ENCODE results near the gene SGIP1. TPM values are rescaled to one million over a fixed set of nuclear protein-coding genes. Genes with fewer than 3 reads are reported as not detected.

Gene SGIP1
- total RNA-seq, 1 donor from 2014 or later: not detected

GRCh38 chr1:66652556-66652955 lies 118.6 kb downstream of the SGIP1 start:
- no peak overlapping the region for H3K4me3 Mint-ChIP-seq

DNA sequence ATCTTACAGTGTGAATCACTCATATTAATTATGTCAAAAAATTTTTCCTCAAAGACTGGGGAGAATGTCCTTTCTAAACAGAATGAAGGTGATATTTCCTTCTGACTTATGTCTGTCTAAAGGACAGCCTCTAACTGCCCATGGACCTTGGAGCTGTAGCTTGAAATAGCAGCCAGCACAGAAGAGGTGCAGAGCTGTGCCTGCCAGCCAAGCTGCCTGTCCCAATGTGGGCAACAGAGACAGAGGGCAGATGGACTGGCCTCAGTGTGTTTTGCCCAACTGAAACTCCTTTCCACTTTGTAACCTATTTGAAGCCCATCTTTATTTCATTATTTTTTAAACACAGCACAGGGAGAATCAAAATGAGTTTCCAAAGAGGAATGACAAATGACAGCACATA lies 120.7 kb downstream of the SGIP1 start:
- POLR2A ChIA-PET: no interaction called here
- intact Hi-C loops (cut with micrococcal nuclease): no loop called here

More at GRCh38 chr1:66652556-66652955, 118.6 kb downstream of the SGIP1 start:
- intact Hi-C loops (cut with micrococcal nuclease): no loop called here
- no peak for TF ChIP-seq CTCF (IDR thresholded peaks at IDR 0.05)
- Mint-ChIP-seq H3K27ac (no peak overlapping the region), H3K27me3 (peaks cover 4% of the 10 kb centered on the region), H3K9me3 (no peaks in the 10 kb centered on the region), H3K4me1 (peaks cover 14% of the 10 kb centered on the region), H3K36me3 (ENCODE audit: low read depth) (no peaks in the 10 kb centered on the region)
- POLR2A ChIA-PET: no interaction called here
- DNase-seq (no peak), ATAC-seq (ENCODE audit: low read depth) (no peak)
- CTCF ChIA-PET: no interaction called here

DNA sequence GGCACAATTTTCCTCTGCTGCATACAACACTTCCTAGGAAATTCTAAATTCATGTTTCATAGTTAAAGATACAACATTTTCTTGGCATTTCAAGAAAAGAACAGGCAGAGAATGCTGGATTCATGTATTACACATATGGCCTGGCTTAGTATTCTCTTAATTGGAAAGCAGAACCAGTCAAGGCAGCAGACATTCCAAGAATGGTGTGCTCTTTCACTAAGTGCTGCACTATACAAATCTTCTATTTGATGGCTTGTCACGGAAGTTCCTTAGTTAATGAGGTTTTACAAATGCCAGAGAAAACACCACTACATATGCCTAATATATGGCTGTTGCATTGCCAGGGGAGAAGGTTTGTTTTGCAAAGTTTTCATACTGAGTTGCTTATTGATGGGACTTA lies 137.5 kb downstream of the SGIP1 start:
- H3K27me3 Mint-ChIP-seq: no peaks in the 10 kb centered on the region
- DNase-seq: no peak
- no peaks in the 10 kb centered on the region for H3K9me3 Mint-ChIP-seq
- peaks cover 9% of the 10 kb centered on the region for H3K4me1 Mint-ChIP-seq
- TF ChIP-seq CTCF (IDR thresholded peaks at IDR 0.05): no peak
- intact Hi-C loops (cut with micrococcal nuclease): no loop called here
- CTCF ChIA-PET: no interaction called here
- no peak overlapping the region for H3K27ac Mint-ChIP-seq
- no peak overlapping the region for H3K4me3 Mint-ChIP-seq
- POLR2A ChIA-PET: no interaction called here
- no peaks in the 10 kb centered on the region for H3K36me3 Mint-ChIP-seq (ENCODE audit: low read depth)
- no peak for ATAC-seq (ENCODE audit: low read depth)

More for the DNA sequence above, 120.7 kb downstream of the SGIP1 start:
- H3K4me1 Mint-ChIP-seq: peaks cover under 1% of the 10 kb centered on the region
- peaks cover 4% of the 10 kb centered on the region for H3K27me3 Mint-ChIP-seq
- no peak for DNase-seq
- CTCF ChIA-PET: no interaction called here
- no peak for ATAC-seq (ENCODE audit: low read depth)
- no peaks in the 10 kb centered on the region for H3K9me3 Mint-ChIP-seq
- no peak overlapping the region for H3K4me3 Mint-ChIP-seq
- no peak overlapping the region for H3K27ac Mint-ChIP-seq
- H3K36me3 Mint-ChIP-seq (ENCODE audit: low read depth): no peaks in the 10 kb centered on the region
- TF ChIP-seq CTCF (IDR thresholded peaks at IDR 0.05): no peak

- CTCF ChIA-PET: no interaction called here
Measured at GRCh38 chr1:66676613-66677298, 142.8 kb downstream of the SGIP1 start.

GRCh38 chr1:66678146-66678545 lies 144.2 kb downstream of the SGIP1 start:
- H3K27ac Mint-ChIP-seq: no peak overlapping the region
- TF ChIP-seq CTCF (IDR thresholded peaks at IDR 0.05): no peak
- intact Hi-C loops (cut with micrococcal nuclease): no loop called here
- ATAC-seq (ENCODE audit: low read depth) (no peak), DNase-seq (no peak)
- H3K9me3 Mint-ChIP-seq: no peaks in the 10 kb centered on the region
- no peaks in the 10 kb centered on the region for H3K36me3 Mint-ChIP-seq (ENCODE audit: low read depth)
- H3K27me3 Mint-ChIP-seq: peaks cover 4% of the 10 kb centered on the region
- POLR2A ChIA-PET: no interaction called here
- H3K4me1 Mint-ChIP-seq: no peaks in the 10 kb centered on the region
- no peak overlapping the region for H3K4me3 Mint-ChIP-seq
- CTCF ChIA-PET: interaction anchor here (0.6 to 1.2 kb wide), 2 partner anchors 48 to 447 kb away, joined by 3 to 6 read pairs; no protein-coding TSS in a partner anchor

More at GRCh38 chr1:66676613-66677298, 142.8 kb downstream of the SGIP1 start:
- ATAC-seq (ENCODE audit: low read depth): no peak
- TF ChIP-seq CTCF (IDR thresholded peaks at IDR 0.05): no peak
- Mint-ChIP-seq H3K36me3 (ENCODE audit: low read depth) (no peaks in the 10 kb centered on the region), H3K4me3 (no peak overlapping the region), H3K27ac (no peak overlapping the region), H3K4me1 (no peaks in the 10 kb centered on the region), H3K9me3 (no peaks in the 10 kb centered on the region), H3K27me3 (peaks cover 4% of the 10 kb centered on the region)
- POLR2A ChIA-PET: no interaction called here
- no peak for DNase-seq
- intact Hi-C loops (cut with micrococcal nuclease): no loop called here
